Measurements from ENCODE around the gene CRISPLD2. TPM values are rescaled to one million over a fixed set of nuclear protein-coding genes. Genes with fewer than 3 reads are reported as not detected.
"Not testable (repeated sequence)": the region's sequence is repeated elsewhere in the genome, so short reads cannot be mapped to it uniquely, and the experiment has no call there.

The CRISPLD2 gene
- total RNA-seq, 1 donor from 2014 or later: 5.8 TPM

DNA sequence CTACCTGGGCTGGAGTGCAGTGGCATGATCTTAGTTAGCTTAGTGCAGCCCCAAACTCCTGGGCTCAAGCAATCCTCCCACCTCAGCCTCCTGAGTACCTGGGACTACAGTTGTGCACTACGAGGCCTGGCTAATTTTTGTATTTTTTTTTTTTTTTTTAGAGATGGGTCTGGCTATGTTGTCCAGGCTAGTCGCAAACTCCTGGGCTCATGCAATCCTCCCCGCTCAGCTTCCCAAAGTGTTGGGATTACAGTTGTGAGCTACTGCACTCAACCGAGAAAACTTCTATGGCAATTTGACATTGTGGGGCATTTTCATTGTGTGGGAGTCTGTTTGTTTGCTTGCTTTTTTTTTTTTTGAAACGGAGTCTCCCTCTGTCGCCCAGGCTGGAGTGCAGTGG is 30.0 kb downstream of the CRISPLD2 start:
- no peak for DNase-seq (ENCODE audit: low read depth)
- H3K4me3 ChIP-seq (ENCODE audit: low read depth, low read length): no peak overlapping the region
- TF ChIP-seq, protein P1, sequence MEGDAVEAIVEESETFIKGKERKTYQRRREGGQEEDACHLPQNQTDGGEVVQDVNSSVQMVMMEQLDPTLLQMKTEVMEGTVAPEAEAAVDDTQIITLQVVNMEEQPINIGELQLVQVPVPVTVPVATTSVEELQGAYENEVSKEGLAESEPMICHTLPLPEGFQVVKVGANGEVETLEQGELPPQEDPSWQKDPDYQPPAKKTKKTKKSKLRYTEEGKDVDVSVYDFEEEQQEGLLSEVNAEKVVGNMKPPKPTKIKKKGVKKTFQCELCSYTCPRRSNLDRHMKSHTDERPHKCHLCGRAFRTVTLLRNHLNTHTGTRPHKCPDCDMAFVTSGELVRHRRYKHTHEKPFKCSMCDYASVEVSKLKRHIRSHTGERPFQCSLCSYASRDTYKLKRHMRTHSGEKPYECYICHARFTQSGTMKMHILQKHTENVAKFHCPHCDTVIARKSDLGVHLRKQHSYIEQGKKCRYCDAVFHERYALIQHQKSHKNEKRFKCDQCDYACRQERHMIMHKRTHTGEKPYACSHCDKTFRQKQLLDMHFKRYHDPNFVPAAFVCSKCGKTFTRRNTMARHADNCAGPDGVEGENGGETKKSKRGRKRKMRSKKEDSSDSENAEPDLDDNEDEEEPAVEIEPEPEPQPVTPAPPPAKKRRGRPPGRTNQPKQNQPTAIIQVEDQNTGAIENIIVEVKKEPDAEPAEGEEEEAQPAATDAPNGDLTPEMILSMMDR (conservative IDR thresholded peaks at IDR 0.05; ENCODE audit: low read depth, low read length): no peak

- DNase-seq (ENCODE audit: low read depth): no peak
- TF ChIP-seq, protein P1 (conservative IDR thresholded peaks at IDR 0.05; ENCODE audit: low read depth, low read length): no peak
These were observed 30.9 kb downstream of the CRISPLD2 start for GRCh38 chr16:84850714-84851113.

DNA sequence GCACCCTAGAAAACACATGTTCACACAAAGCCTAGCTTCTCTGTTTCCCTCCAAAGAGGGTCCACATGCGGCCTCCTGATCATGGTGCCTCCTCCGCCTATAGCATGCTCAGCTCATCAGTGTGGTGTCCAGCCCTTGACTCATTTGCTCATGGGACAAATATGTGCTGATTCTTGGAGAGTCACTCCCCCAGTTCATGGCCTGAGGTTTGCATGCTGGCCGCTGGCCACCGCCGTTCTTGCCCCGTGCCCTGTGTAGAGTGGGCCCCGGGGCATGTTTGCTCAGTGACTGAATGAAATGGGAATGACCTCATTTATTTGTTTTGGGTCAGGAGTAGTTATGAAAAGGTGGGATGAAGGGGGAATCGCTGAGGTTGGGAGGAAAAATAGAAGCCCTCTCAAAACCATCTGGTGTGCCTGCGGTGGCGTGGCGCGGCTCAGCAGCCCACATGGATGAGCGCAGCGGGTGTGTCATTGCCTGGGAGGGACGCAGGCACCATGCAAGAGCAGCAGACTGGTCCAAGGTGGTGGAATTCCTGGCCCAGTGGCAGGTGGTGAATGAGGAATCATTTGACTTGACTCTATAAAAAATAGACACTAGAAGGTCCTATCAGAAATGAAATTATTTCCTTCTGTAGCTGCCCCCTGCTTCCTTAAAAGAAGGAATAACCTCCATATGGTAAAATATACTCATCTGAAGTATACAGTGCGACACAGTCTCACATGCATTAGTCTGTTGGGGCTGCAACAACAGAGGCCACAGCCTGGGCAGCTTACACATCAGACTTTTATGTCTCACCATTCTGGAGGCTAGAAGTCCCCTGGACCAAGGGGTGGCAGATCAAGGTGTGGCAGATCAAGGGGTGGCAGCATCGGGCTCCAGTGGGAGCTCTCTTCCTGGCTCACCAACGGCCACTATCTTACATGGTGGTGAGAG is 31.7 kb downstream of the CRISPLD2 start:
- TF ChIP-seq, protein P1 (conservative IDR thresholded peaks at IDR 0.05; ENCODE audit: low read depth, low read length): no peak
- DNase-seq (ENCODE audit: low read depth): peak; percentile 77
- H3K4me3 ChIP-seq (ENCODE audit: low read depth, low read length): no peak overlapping the region

More at GRCh38 chr16:84850714-84851113, 30.9 kb downstream of the CRISPLD2 start:
- no peak overlapping the region for H3K4me3 ChIP-seq (ENCODE audit: low read depth, low read length)

GRCh38 chr16:84853534-84853933 is 33.7 kb downstream of the CRISPLD2 start:
- DNase-seq (ENCODE audit: low read depth): no peak
- no peak overlapping the region for H3K4me3 ChIP-seq (ENCODE audit: low read depth, low read length)
- TF ChIP-seq, protein P1 (conservative IDR thresholded peaks at IDR 0.05; ENCODE audit: low read depth, low read length): no peak

DNA sequence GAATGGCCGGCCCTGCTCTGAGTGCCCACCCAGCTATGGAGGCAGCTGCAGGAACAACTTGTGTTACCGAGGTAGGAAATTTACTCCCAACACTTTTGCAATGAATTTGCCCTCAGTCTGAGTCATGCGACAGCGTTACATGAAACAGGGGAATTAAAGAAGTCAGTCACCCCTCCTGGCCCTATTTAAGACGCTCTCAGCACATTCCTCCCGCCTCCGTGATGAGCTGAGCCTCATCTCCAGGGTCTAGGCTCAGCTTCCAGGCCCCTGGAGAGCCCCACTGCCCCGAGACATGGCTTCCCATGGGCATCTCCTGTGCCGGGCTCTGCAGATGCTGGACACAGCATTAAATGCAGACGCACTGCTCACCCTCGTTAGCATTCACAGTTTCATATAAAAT is 35.0 kb downstream of the CRISPLD2 start:
- TF ChIP-seq, protein P1 (conservative IDR thresholded peaks at IDR 0.05; ENCODE audit: low read depth, low read length): no peak
- no peak for DNase-seq (ENCODE audit: low read depth)
- no peak overlapping the region for H3K4me3 ChIP-seq (ENCODE audit: low read depth, low read length)

- DNase-seq (ENCODE audit: low read depth); H3K4me3 ChIP-seq (ENCODE audit: low read depth, low read length): not testable (repeated sequence)
These were observed 35.8 kb downstream of the CRISPLD2 start for GRCh38 chr16:84855435-84856202.

GRCh38 chr16:84856203-84856581 is 36.4 kb downstream of the CRISPLD2 start:
- H3K4me3 ChIP-seq (ENCODE audit: low read depth, low read length); DNase-seq (ENCODE audit: low read depth): not testable (repeated sequence)

DNA sequence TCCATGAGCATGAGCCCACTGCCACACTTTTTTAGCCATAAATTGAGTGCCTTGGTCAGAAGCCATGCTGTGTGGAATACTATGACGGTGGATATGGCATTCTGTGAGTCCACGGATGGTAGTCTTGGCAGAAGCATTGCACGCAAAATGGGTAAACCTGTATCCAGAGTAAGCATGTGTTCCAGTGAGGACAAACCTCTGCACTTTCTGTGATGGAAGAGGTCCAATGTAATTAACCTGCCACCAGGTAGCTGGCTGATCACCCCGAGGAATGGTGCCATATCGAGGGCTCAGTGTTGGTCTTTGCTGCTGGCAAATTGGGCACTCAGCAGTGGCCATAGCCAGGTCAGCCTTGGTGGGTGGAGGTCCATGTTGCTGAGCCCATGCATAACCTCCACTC is 37.0 kb downstream of the CRISPLD2 start:
- not testable (repeated sequence) for DNase-seq (ENCODE audit: low read depth); H3K4me3 ChIP-seq (ENCODE audit: low read depth, low read length)

All from epithelial cell of proximal tubule (primary cell).